Heart right ventricle (tissue), 16 donors: ENCODE measurements around the gene FAM76A. TPM values are rescaled to one million over a fixed set of nuclear protein-coding genes. Genes with fewer than 3 reads are reported as not detected.
A peak's percentile ranks its signal among the peaks of the same experiment; 100 is the strongest.

Experiments used
- ATAC-seq, 8 donors: fragments of 200-7000 bp; cut with Tn5 transposase; one replicate each; pipeline ENCODE4 v1.9.1; 2020; ENCODE audit warnings: mild to moderate bottlenecking in 8 of 8, moderate library complexity in 8 of 8, moderate number of reproducible peaks in 1 of 8
- DNase-seq, 2 donors: peaks; one replicate each; pipeline ENCODE4 v3.0.0-alpha.2; 2020
- H3K27ac ChIP-seq, 10 donors: fragments of 200-600 bp; sonication (generic) in 2 of 10; one replicate each; pipeline versions ENCODE4 v1.5.0 to v1.8.0; 2020 to 2022; ENCODE audit warnings: mild to moderate bottlenecking in 3 of 10
- H3K27me3 ChIP-seq, 7 donors: fragments of 200-600 bp; one replicate each; pipeline ENCODE4 v1.8.0; 2021 to 2022; ENCODE audit warnings: mild to moderate bottlenecking in 2 of 7
- H3K36me3 ChIP-seq, 9 donors: fragments of 200-600 bp; sonication (generic) in 1 of 9; one replicate each; pipeline versions ENCODE4 v1.5.0 to v1.8.0; 2020 to 2022; ENCODE audit warnings: mild to moderate bottlenecking in 2 of 9
- H3K4me1 ChIP-seq, 9 donors: fragments of 200-600 bp; sonication (generic) in 1 of 9; one replicate each; pipeline versions ENCODE4 v1.5.0 to v1.8.0; 2020 to 2022; ENCODE audit warnings: mild to moderate bottlenecking in 4 of 9
- H3K4me3 ChIP-seq, 10 donors: fragments of 200-600 bp; sonication (generic) in 2 of 10; one replicate each; pipeline versions ENCODE4 v1.5.0 to v1.8.0; 2020 to 2022; ENCODE audit warnings: mild to moderate bottlenecking in 7 of 10, moderate library complexity in 2 of 10
- H3K9me3 ChIP-seq, 11 donors: fragments of 200-600 bp in 10 of 11; sonication (generic) in 2 of 11; one replicate each; pipeline versions ENCODE4 v1.5.0 to v1.8.0; 2013 to 2022; ENCODE audit warnings: mild to moderate bottlenecking in 2 of 11, control low read depth in 1 of 11, moderate library complexity in 1 of 11
- CTCF ChIP-seq, 9 donors: fragments of 200-600 bp; sonication (generic) in 2 of 9; IDR thresholded peaks; one replicate each; pipeline versions ENCODE4 v1.5.0 to v1.8.0; 2021 to 2022; ENCODE audit warnings: antibody characterized with exemption in 9 of 9, mild to moderate bottlenecking in 5 of 9, moderate library complexity in 1 of 9
- WGBS, 2 donors: extraction: QIAGEN DNeasy Blood & Tissue Kit; methylation state at CpG; one replicate each; pipeline ENCODE4 v1.1.7; 2013; ENCODE audit warnings: inconsistent platforms in 1 of 2; 5-methylcytosine and 5-hydroxymethylcytosine counted together
- intact Hi-C, 10 donors: fragments of 100-400 bp; cut with DNase I; formaldehyde crosslinking; loops; one replicate each; pipeline versions ENCODE4 v1.11.1 to v1.14.2; 2022
- polyA plus RNA-seq, 2 donors: library from polyadenylated mRNA; stranded (reverse); fragments of 200-250 nt; gene quantifications; one replicate each; pipeline ENCODE4 v1.2.3, GENCODE V29; 2013
- total RNA-seq, 10 donors: library from RNA; stranded (reverse); fragmentation: NEBNext Ultra II Directional in 3 of 10; extraction: Animal tissue kit (Norgen Biotek cat#: 25700) in 3 of 10; gene quantifications; one replicate each; pipeline versions ENCODE4 v1.2.1 to v1.2.4, GENCODE V29; 2021 to 2023
- donor health status: Arrhythmogenic right ventricular cardiomyopathy.
- donor health status: ischemic (EF 13 %, LVEDD 7.1; RV severe dilation, severe dysfunction).
- donor health status: healthy with polysubstance abuse.
- donor health status: DM: no; HTN: yes; CAD: no.
- donor health status: DM: no; HTN: no; CAD: no.
- donor health status: ischemic (EF 25% LVEDD 6.9; RV normal size, moderate dysfunction).
- donor health status: ischemic (EF 25% LVEDD 5.7; RV mildly dilated, moderate dysfunction).
- donor health status: healthy.
- donor health status: DM: yes; HTN: yes; CAD: no.
- donor health status: Ischemic cardiomyopathy.
- donor health status: ischemic (EF 35%, LVEDD 5.7; RV mildly dilated, moderate dysfunction).
- donor health status: nonischemic (EF 11% LVEDD 7.7; RV severe dilation, severe dysfunction).
- donor health status: DM: yes; HTN: yes; CAD: no.
- donor health status: PGD.
- donor health status: ischemic (EF 29% LVEDD 5.4; RV normal size, mild dysfunction).
- donor health status: nonischemic (EF 23%, LVEDD 6.1; RV moderate dilation, normal function).

Gene FAM76A
- total and polyA plus RNA-seq, 12 donors: 2.8 to 15.1 (median 12.7) TPM

DNA sequence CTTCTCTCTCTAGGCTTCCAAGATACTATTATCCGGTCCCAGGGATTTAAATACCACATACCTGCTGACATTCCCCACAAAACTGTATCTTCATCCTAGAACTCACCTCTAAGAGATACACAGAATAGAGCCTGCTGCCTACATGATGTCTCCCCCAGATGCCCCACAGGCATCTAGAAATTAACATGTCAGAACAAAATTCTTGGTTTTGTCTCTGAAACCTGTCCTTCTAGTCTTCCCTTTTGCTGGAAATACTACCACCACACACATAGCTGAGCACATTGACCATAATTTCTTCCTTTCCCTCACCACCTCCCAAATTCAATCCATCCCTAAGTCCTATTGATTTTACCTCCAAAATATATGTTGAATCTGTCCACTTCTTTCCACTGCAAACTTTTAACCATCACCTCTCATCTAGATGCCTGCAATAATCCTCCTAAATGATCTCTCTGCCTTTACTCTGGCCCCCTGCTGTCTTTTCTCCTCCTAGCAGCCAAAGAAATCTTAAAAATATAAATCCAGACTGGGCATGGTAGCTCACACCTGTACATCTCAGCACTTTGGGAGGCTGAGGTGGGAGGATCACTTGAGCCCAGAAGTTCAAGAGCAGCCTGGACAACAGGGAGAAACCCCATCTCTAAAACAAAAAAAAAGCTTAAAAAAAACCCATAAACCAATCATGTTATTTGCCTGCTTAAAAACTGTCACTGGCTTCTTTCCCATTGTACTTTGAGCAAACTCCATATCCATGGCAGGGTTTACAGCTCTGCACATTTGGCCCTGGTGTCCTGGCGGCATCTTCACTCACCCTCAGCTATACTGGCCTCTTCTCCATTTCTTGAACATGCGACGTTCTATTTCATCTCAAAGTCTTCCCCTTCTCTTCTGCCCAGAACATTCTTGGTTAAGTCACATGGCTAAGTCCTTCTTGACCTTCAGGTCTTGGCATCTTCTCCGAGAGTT, 6.2 kb upstream of the FAM76A start:
- ATAC-seq (no peak), DNase-seq (no peak)
- peaks cover 0 to 10% (median 0%) of the 10 kb centered on the region in 7 donors for H3K27me3 ChIP-seq
- H3K4me1 ChIP-seq: peaks cover 0 to under 1% (median 0%) of the 10 kb centered on the region in 9 donors
- no peaks in the 10 kb centered on the region for H3K36me3 ChIP-seq
- TF ChIP-seq CTCF (IDR thresholded peaks at IDR 0.05): peak in 1 of 9 donors; percentile 9
- intact Hi-C loops: loop anchor here in 2 of 10 donors (5.0 kb wide), 2 partner anchors 42 to 47 kb away; partner anchors contain the start of gene IFI6 (in 1 of the 2)
- WGBS, 2 donors: 69 to 70% methylated on average over 5 of the region's 5 CpGs
- peaks cover 0 to 10% (median 4%) of the 10 kb centered on the region in 11 donors for H3K9me3 ChIP-seq
- no peak overlapping the region for H3K4me3 ChIP-seq
- no peak overlapping the region for H3K27ac ChIP-seq

GRCh38 chr1:27724961-27725373, 794 bp upstream of the FAM76A start:
- ATAC-seq: no peak
- intact Hi-C loops: loop anchor here in 7 of 10 donors (1.0 to 5.0 kb wide), 5 partner anchors 47 to 53 kb away; partner anchors contain the start of genes IFI6 (in 7 of the 7) and STX12 (in 3 of the 7)
- 56 to 60% methylated on average over 9 of the region's 9 CpGs for WGBS, 2 donors
- peak overlapping the region; percentile 75 to 98 (median 88) for H3K27ac ChIP-seq
- H3K4me1 ChIP-seq: peaks cover 0 to 20% (median 16%) of the 10 kb centered on the region in 9 donors
- peak; percentile 22 to 30 for DNase-seq
- peak overlapping the region in 9 of 10 donors; percentile 14 to 98 (median 47) for H3K4me3 ChIP-seq
- TF ChIP-seq CTCF (IDR thresholded peaks at IDR 0.05): no peak
- H3K36me3 ChIP-seq: peaks cover 0 to 25% (median 7%) of the 10 kb centered on the region in 9 donors
- no peaks in the 10 kb centered on the region for H3K27me3 ChIP-seq
- H3K9me3 ChIP-seq: no peaks in the 10 kb centered on the region

- Histone ChIP-seq H3K9me3 (no peaks in the 10 kb centered on the region), H3K4me3 (peak overlapping the region; percentile 70 to 98 (median 93)), H3K27me3 (no peaks in the 10 kb centered on the region), H3K27ac (peak overlapping the region; percentile 83 to 98 (median 92)), H3K4me1 (peaks cover 0 to 20% (median 16%) of the 10 kb centered on the region in 9 donors), H3K36me3 (peaks cover 0 to 40% (median 15%) of the 10 kb centered on the region in 9 donors)
- TF ChIP-seq CTCF (IDR thresholded peaks at IDR 0.05): no peak
- ATAC-seq (peak in 6 of 8 donors; percentile 2 to 40 (median 6)), DNase-seq (peak; percentile 52 to 54)
- intact Hi-C loops: loop anchor here in 3 of 10 donors (5.0 kb wide), 2 partner anchors 46 to 54 kb away; partner anchors contain the start of genes IFI6 (in 2 of the 3) and STX12 (in 2 of the 3)
- WGBS, 2 donors: 0 to 1% methylated on average over 36 to 46 of the region's 46 CpGs
Observed at GRCh38 chr1:27726173-27727044, 648 bp downstream of the FAM76A start.
